SK-N-SH treated with all-trans-retinoic acid at 6 μM for 48 hours (cell line): Measurements from ENCODE around the gene NFAT5.

Source experiments
- ARNTL ChIP-seq: fragments of 450-650 bp; formaldehyde crosslinking; IDR thresholded peaks from 2 replicates; pipeline ENCODE4 v1.5.0; 2020; ENCODE audit warnings: low read depth, mild to moderate bottlenecking, moderate library complexity, borderline replicate concordance
- BACH2 ChIP-seq: fragments of 250-450 bp; sonication (Bioruptor Pico); IDR thresholded peaks from 2 replicates; pipeline ENCODE4 v1.9.0; 2021; ENCODE audit warnings: mild to moderate bottlenecking, borderline replicate concordance
- ESRRG ChIP-seq: fragments of 250-450 bp; sonication (Bioruptor Pico); IDR thresholded peaks from 2 replicates; pipeline ENCODE4 v1.6.1; 2021; ENCODE audit warnings: mild to moderate bottlenecking
- ISL1 ChIP-seq: fragments of 250-450 bp; sonication (Bioruptor Pico); IDR thresholded peaks from 2 replicates; pipeline ENCODE4 v2.1.2; 2022; ENCODE audit warnings: mild to moderate bottlenecking, moderate library complexity
- RARB ChIP-seq: fragments of 250-450 bp; sonication (Bioruptor Pico); IDR thresholded peaks from 2 replicates; pipeline ENCODE4 v1.8.0; 2021; ENCODE audit warnings: mild to moderate bottlenecking, moderate library complexity
- TOX ChIP-seq: fragments of 250-450 bp; sonication (Bioruptor Pico); IDR thresholded peaks from 2 replicates; pipeline ENCODE4 v1.8.0; 2021; ENCODE audit warnings: mild to moderate bottlenecking, moderate library complexity, borderline replicate concordance
- ZC3H10 ChIP-seq: fragments of 250-450 bp; sonication (Bioruptor Pico); IDR thresholded peaks from 2 replicates; pipeline ENCODE4 v1.5.1; 2021; ENCODE audit warnings: mild to moderate bottlenecking, moderate library complexity
- ZFP30 ChIP-seq: fragments of 450-650 bp; formaldehyde crosslinking; IDR thresholded peaks from 2 replicates; pipeline ENCODE4 v1.5.0; 2022; ENCODE audit warnings: mild to moderate bottlenecking, moderate library complexity
- ZNF565 ChIP-seq: fragments of 450-650 bp; formaldehyde crosslinking; conservative IDR thresholded peaks from 2 replicates; pipeline ENCODE4 v1.5.0; 2020; ENCODE audit warnings: low read depth, mild to moderate bottlenecking, moderate library complexity
- TF ChIP-seq, protein P1 (sequence below): fragments of 250-450 bp; sonication (Bioruptor Pico); IDR thresholded peaks from 2 replicates; pipeline ENCODE4 v1.5.1; 2020; ENCODE audit warnings: low read depth, mild to moderate bottlenecking, moderate library complexity
- TF ChIP-seq, protein P2 (sequence below): fragments of 250-450 bp; sonication (Bioruptor Pico); IDR thresholded peaks from 2 replicates; pipeline ENCODE4 v1.8.0; 2020; ENCODE audit warnings: mild to moderate bottlenecking, moderate library complexity, borderline replicate concordance

DNA sequence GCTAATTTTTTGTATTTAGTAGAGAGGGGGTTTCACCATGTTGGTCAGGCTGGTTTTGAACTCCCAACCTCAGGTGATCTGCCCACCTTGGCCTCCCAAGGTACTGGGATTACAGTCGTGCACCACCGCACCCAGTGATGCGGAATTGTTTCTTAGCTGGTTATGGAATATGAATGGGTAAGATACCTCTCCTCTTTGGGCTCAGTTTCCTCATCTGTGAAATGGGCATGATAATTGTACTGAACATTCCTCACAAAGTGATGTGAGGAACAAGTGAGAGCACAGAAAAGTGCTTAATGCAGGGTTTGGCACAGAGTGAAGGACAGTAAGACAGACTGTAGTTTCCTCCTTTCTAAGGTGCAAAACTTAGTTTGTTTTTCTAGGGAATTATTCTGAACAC is 31.0 kb upstream of the NFAT5 start:
- TF ChIP-seq, protein P1, sequence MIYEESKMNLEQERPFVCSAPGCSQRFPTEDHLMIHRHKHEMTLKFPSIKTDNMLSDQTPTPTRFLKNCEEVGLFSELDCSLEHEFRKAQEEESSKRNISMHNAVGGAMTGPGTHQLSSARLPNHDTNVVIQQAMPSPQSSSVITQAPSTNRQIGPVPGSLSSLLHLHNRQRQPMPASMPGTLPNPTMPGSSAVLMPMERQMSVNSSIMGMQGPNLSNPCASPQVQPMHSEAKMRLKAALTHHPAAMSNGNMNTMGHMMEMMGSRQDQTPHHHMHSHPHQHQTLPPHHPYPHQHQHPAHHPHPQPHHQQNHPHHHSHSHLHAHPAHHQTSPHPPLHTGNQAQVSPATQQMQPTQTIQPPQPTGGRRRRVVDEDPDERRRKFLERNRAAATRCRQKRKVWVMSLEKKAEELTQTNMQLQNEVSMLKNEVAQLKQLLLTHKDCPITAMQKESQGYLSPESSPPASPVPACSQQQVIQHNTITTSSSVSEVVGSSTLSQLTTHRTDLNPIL (CRISPR knock-in tag), result no peak
- TF ChIP-seq ZNF565, result no peak
- no peak for TF ChIP-seq ZC3H10 (CRISPR knock-in tag)
- TF ChIP-seq RARB (CRISPR knock-in tag), result no peak
- TF ChIP-seq ZFP30 (CRISPR knock-in tag), result no peak
- TF ChIP-seq ESRRG (CRISPR knock-in tag), result no peak
- TF ChIP-seq ISL1 (CRISPR knock-in tag), result no peak
- no peak for TF ChIP-seq BACH2 (CRISPR knock-in tag)
- TF ChIP-seq, protein P2, sequence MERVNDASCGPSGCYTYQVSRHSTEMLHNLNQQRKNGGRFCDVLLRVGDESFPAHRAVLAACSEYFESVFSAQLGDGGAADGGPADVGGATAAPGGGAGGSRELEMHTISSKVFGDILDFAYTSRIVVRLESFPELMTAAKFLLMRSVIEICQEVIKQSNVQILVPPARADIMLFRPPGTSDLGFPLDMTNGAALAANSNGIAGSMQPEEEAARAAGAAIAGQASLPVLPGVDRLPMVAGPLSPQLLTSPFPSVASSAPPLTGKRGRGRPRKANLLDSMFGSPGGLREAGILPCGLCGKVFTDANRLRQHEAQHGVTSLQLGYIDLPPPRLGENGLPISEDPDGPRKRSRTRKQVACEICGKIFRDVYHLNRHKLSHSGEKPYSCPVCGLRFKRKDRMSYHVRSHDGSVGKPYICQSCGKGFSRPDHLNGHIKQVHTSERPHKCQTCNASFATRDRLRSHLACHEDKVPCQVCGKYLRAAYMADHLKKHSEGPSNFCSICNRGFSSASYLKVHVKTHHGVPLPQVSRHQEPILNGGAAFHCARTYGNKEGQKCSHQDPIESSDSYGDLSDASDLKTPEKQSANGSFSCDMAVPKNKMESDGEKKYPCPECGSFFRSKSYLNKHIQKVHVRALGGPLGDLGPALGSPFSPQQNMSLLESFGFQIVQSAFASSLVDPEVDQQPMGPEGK, result no peak
- no peak for TF ChIP-seq TOX (CRISPR knock-in tag)
- TF ChIP-seq ARNTL (CRISPR knock-in tag), result no peak
